Measurements from ENCODE around the gene RBBP8NL.
A peak's percentile ranks its signal among the peaks of the same experiment; 100 is the strongest.

The RBBP8NL gene

GRCh38 chr20:62394248-62395245, 32.8 kb downstream of the RBBP8NL start:
- H3K27me3 ChIP-seq (ENCODE audit: insufficient read depth, low read length): no peaks in the 10 kb centered on the region
- no peak overlapping the region for H3K4me3 ChIP-seq (ENCODE audit: low read depth, low read length)
- H3K79me2 ChIP-seq (ENCODE audit: control insufficient read depth, insufficient read depth, low read length, unreplicated experiment): no peaks in the 10 kb centered on the region
- no peak overlapping the region for H2AFZ ChIP-seq (ENCODE audit: low read length, unreplicated experiment)
- H3K4me1 ChIP-seq (ENCODE audit: control insufficient read depth, insufficient read depth, low read length, unreplicated experiment): no peaks in the 10 kb centered on the region
- no peaks in the 10 kb centered on the region for H3K36me3 ChIP-seq (ENCODE audit: insufficient read depth, low read length)
- H3K27ac ChIP-seq (ENCODE audit: low read depth, low read length): no peak overlapping the region

- no peak overlapping the region for H3K4me3 ChIP-seq (ENCODE audit: low read depth, low read length)
- no peaks in the 10 kb centered on the region for H3K27me3 ChIP-seq (ENCODE audit: insufficient read depth, low read length)
- no peaks in the 10 kb centered on the region; the same call in 1 of the 2 replicates for H3K36me3 ChIP-seq (ENCODE audit: insufficient read depth, low read length)
- H3K27ac ChIP-seq (ENCODE audit: low read depth, low read length): no peak overlapping the region
- peaks cover 5% of the 10 kb centered on the region for H3K79me2 ChIP-seq (ENCODE audit: control insufficient read depth, insufficient read depth, low read length, unreplicated experiment)
- H3K4me1 ChIP-seq (ENCODE audit: control insufficient read depth, insufficient read depth, low read length, unreplicated experiment): no peaks in the 10 kb centered on the region
- no peak overlapping the region for H2AFZ ChIP-seq (ENCODE audit: low read length, unreplicated experiment)
Measured at GRCh38 chr20:62393830-62394229, 33.5 kb downstream of the RBBP8NL start.

- no peak overlapping the region for H3K27ac ChIP-seq (ENCODE audit: low read depth, low read length)
- H3K4me1 ChIP-seq (ENCODE audit: control insufficient read depth, insufficient read depth, low read length, unreplicated experiment): peaks cover 3% of the 10 kb centered on the region
- H3K36me3 ChIP-seq (ENCODE audit: insufficient read depth, low read length): peaks cover 4% of the 10 kb centered on the region; the same call in 1 of the 2 replicates
Measured at GRCh38 chr20:62393335-62393665, 34.0 kb downstream of the RBBP8NL start.

DNA sequence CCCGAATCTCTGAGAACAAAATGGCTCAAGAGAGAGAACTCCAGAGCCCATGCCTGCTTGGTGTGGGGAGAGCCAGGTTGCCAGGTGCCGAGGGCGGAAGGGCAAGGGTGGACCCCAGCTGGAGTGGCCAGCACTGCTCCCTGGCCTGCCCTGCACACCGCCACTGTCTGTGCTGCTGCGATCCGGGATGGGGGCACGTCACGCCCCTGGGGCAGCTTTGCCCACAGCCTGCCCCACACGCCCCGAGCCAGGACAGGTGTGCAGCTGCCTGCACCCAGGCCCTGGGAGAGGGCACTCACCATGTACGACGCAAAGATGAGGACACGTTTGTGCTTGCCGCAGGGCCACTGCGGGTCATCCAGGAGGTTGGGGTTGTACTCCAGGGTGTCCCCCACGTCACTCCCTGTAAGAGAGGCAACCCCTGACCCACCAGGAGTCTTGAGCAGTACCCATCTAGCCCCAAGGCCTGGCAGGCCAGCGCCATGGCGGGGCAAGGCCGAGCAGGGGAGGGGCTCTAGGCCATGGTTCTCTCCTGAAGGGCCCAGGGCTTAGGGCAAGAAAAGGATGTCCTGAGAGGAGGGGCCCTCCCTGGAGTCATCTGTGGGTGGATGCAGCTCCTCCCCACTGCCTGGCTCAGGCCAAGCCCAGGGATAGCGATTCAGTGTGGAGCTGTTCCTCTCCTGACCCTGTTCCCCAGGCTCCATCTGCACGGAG, 34.6 kb downstream of the RBBP8NL start:
- H3K36me3 ChIP-seq (ENCODE audit: insufficient read depth, low read length): peaks cover 9% of the 10 kb centered on the region; the same call in 1 of the 2 replicates
- peaks cover 16% of the 10 kb centered on the region for H3K79me2 ChIP-seq (ENCODE audit: control insufficient read depth, insufficient read depth, low read length, unreplicated experiment)
- no peaks in the 10 kb centered on the region for H3K27me3 ChIP-seq (ENCODE audit: insufficient read depth, low read length)
- no peak overlapping the region for H3K4me3 ChIP-seq (ENCODE audit: low read depth, low read length)
- peaks cover 9% of the 10 kb centered on the region for H3K4me1 ChIP-seq (ENCODE audit: control insufficient read depth, insufficient read depth, low read length, unreplicated experiment)
- no peak overlapping the region for H3K27ac ChIP-seq (ENCODE audit: low read depth, low read length)
- H2AFZ ChIP-seq (ENCODE audit: low read length, unreplicated experiment): no peak overlapping the region

More at GRCh38 chr20:62393335-62393665, 34.0 kb downstream of the RBBP8NL start:
- Histone ChIP-seq H3K4me3 (ENCODE audit: low read depth, low read length) (no peak overlapping the region), H3K79me2 (ENCODE audit: control insufficient read depth, insufficient read depth, low read length, unreplicated experiment) (peaks cover 10% of the 10 kb centered on the region), H2AFZ (ENCODE audit: low read length, unreplicated experiment) (no peak overlapping the region), H3K27me3 (ENCODE audit: insufficient read depth, low read length) (no peaks in the 10 kb centered on the region)

GRCh38 chr20:62392077-62392418, 35.3 kb downstream of the RBBP8NL start:
- H3K4me3 ChIP-seq (ENCODE audit: low read depth, low read length): no peak overlapping the region
- peaks cover 9% of the 10 kb centered on the region; the same call in 1 of the 2 replicates for H3K36me3 ChIP-seq (ENCODE audit: insufficient read depth, low read length)

GRCh38 chr20:62391165-62392076, 35.9 kb downstream of the RBBP8NL start:
- Histone ChIP-seq H2AFZ (ENCODE audit: low read length, unreplicated experiment) (no peak overlapping the region), H3K27ac (ENCODE audit: low read depth, low read length) (no peak overlapping the region), H3K36me3 (ENCODE audit: insufficient read depth, low read length) (peaks cover 9% of the 10 kb centered on the region; the same call in 1 of the 2 replicates), H3K27me3 (ENCODE audit: insufficient read depth, low read length) (no peaks in the 10 kb centered on the region), H3K4me3 (ENCODE audit: low read depth, low read length) (no peak overlapping the region), H3K4me1 (ENCODE audit: control insufficient read depth, insufficient read depth, low read length, unreplicated experiment) (peaks cover 9% of the 10 kb centered on the region), H3K79me2 (ENCODE audit: control insufficient read depth, insufficient read depth, low read length, unreplicated experiment) (peaks cover 29% of the 10 kb centered on the region)

More at GRCh38 chr20:62392077-62392418, 35.3 kb downstream of the RBBP8NL start:
- H3K27ac ChIP-seq (ENCODE audit: low read depth, low read length): no peak overlapping the region
- H3K79me2 ChIP-seq (ENCODE audit: control insufficient read depth, insufficient read depth, low read length, unreplicated experiment): peaks cover 23% of the 10 kb centered on the region
- H3K4me1 ChIP-seq (ENCODE audit: control insufficient read depth, insufficient read depth, low read length, unreplicated experiment): peaks cover 9% of the 10 kb centered on the region
- no peak overlapping the region for H2AFZ ChIP-seq (ENCODE audit: low read length, unreplicated experiment)
- no peaks in the 10 kb centered on the region for H3K27me3 ChIP-seq (ENCODE audit: insufficient read depth, low read length)

GRCh38 chr20:62390317-62391164, 36.8 kb downstream of the RBBP8NL start:
- Histone ChIP-seq H3K27ac (ENCODE audit: low read depth, low read length) (no peak overlapping the region), H2AFZ (ENCODE audit: low read length, unreplicated experiment) (no peak overlapping the region), H3K79me2 (ENCODE audit: control insufficient read depth, insufficient read depth, low read length, unreplicated experiment) (peaks cover 37% of the 10 kb centered on the region)

GRCh38 chr20:62389601-62390087, 37.7 kb downstream of the RBBP8NL start:
- H2AFZ ChIP-seq (ENCODE audit: low read length, unreplicated experiment): no peak overlapping the region
- H3K27me3 ChIP-seq (ENCODE audit: insufficient read depth, low read length): no peaks in the 10 kb centered on the region
- peaks cover 42% of the 10 kb centered on the region for H3K79me2 ChIP-seq (ENCODE audit: control insufficient read depth, insufficient read depth, low read length, unreplicated experiment)
- H3K36me3 ChIP-seq (ENCODE audit: insufficient read depth, low read length): peaks cover 9% of the 10 kb centered on the region; the same call in 1 of the 2 replicates
- H3K4me3 ChIP-seq (ENCODE audit: low read depth, low read length): no peak overlapping the region
- H3K4me1 ChIP-seq (ENCODE audit: control insufficient read depth, insufficient read depth, low read length, unreplicated experiment): peaks cover 14% of the 10 kb centered on the region
- H3K27ac ChIP-seq (ENCODE audit: low read depth, low read length): no peak overlapping the region

More at GRCh38 chr20:62390317-62391164, 36.8 kb downstream of the RBBP8NL start:
- H3K36me3 ChIP-seq (ENCODE audit: insufficient read depth, low read length): peaks cover 9% of the 10 kb centered on the region; the same call in 1 of the 2 replicates
- peaks cover 9% of the 10 kb centered on the region for H3K4me1 ChIP-seq (ENCODE audit: control insufficient read depth, insufficient read depth, low read length, unreplicated experiment)
- no peaks in the 10 kb centered on the region for H3K27me3 ChIP-seq (ENCODE audit: insufficient read depth, low read length)
- no peak overlapping the region for H3K4me3 ChIP-seq (ENCODE audit: low read depth, low read length)

DNA sequence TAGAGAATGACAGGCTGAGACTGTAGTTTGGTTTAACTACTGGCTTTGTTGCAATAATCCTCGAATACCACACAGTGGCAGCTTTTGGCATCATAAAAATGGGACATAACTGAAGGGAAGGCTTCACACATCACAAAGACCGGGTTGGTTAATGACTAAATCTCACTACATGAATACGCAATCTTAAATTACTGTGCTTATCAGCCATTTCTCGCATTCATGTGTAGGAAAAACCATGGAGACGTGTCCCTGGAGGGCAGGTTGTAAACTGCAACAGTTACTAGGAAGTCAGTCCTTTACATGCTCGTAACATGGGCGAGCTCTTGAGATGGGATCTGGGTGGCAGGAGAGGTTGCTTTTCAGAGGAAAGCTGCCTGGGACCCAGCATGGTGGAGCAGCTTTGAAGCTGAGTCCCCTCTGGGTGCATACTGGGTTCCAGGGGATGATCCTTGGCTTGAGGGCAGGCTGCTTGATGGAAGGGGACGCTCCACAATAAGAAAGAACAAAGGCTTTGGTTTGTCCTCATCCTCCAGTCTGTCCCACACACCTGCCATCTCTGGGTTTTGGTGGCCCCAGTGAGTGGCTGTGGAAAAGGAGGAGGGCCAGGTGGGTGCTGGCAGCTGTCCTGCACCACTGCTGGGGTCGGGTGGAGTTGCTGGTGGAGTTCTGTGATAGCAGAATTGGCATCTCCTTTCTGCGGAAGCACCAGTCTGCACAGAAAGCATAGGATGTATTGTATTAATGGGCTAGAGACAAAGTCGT, 38.3 kb downstream of the RBBP8NL start:
- Histone ChIP-seq H3K4me1 (ENCODE audit: control insufficient read depth, insufficient read depth, low read length, unreplicated experiment) (peaks cover 14% of the 10 kb centered on the region), H2AFZ (ENCODE audit: low read length, unreplicated experiment) (no peak overlapping the region), H3K27ac (ENCODE audit: low read depth, low read length) (no peak overlapping the region), H3K36me3 (ENCODE audit: insufficient read depth, low read length) (peaks cover 9% of the 10 kb centered on the region; the same call in 1 of the 2 replicates), H3K27me3 (ENCODE audit: insufficient read depth, low read length) (no peaks in the 10 kb centered on the region), H3K4me3 (ENCODE audit: low read depth, low read length) (peak overlapping the region; percentile 100; the same call in 1 of the 2 replicates), H3K79me2 (ENCODE audit: control insufficient read depth, insufficient read depth, low read length, unreplicated experiment) (peaks cover 42% of the 10 kb centered on the region)

Measured in ACC112 (cell line).